Fibroblast of peridontal ligament (primary cell): ENCODE results near the gene PECR.
A peak's percentile ranks its signal among the peaks of the same experiment; 100 is the strongest.

Source experiments
- DNase-seq: peaks from one replicate; pipeline ENCODE4 v3.0.0-alpha.2; 2010; ENCODE audit errors: extremely low read depth

PECR gene

GRCh38 chr2:216081487-216082116 lies at the start of gene PECR, which contains the start of gene TMEM169:
Gene PECR (minus strand): TSS chr2:216081809. CDS start chr2:216081741, 68 bp downstream.
Gene TMEM169 (plus strand): TSS chr2:216081919. CDS start chr2:216095964, 14,045 bp downstream.
- peak; percentile 27 for DNase-seq

GRCh38 chr2:216130346-216130971 lies 48.9 kb upstream of the PECR start:
- peak; percentile 76 for DNase-seq

GRCh38 chr2:216126943-216127342 lies 45.3 kb upstream of the PECR start:
- DNase-seq, result no peak

GRCh38 chr2:216121255-216121654 lies 39.6 kb upstream of the PECR start:
- no peak for DNase-seq

DNA sequence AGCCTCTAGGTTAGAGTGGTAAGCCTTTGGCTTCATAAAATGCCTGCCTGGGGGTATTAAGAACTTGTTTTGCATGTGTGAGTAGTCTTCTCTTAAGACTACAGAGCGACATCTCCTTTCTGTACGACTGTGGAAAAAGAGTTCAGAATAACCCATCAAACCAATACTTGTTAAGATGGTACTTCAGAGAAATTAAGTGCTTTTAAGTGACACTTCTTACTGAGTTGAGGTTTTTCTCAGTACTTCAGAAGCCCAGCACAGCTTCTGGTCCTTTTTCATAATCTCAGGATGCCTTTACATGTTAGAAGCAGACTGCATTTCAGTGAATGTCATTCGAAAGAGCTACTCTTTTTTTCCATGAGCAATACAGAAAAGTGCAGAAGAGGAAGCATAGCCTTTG lies 38.4 kb upstream of the PECR start:
- no peak for DNase-seq

DNA sequence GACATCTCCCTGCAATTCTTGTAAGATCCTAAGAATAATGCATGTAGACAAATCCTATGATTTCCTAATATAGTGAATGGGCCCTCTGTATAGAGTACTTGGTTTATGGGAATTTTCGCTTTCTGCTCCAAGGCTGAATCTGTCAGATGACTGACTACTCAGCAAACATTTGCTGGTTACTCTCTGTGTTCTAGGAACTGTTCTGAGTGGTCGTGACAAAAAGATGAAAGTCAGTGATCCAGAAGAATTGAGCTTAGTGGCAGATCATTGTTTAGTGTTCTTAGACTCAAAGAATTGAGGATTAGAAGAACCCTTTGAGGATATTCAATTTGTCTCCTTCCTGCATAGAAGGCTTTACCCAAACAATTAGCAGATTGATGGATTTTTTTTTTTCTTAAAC lies 37.5 kb upstream of the PECR start:
- no peak for DNase-seq

DNA sequence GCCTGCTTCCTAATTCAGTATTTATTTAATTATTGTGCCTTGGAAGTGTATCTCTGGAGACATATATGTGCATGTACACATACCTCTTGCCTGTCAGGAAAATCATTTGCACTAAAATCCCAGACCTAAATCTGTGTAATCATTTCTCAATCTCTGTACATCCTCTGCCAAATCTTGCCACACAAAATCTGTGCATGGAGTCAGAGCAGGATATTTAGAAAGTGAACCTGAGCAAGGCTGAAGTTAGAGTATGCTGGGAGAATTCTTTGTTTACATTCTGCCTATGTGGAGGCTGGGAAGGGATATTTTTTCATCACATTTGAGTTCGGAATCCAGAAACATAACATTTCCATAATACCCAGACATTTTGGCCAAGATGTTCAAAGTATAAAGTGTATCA lies 36.9 kb upstream of the PECR start:
- peak; percentile 73 for DNase-seq

- DNase-seq, result peak; percentile 38
Observed at GRCh38 chr2:216117561-216118340, 36.1 kb upstream of the PECR start.

DNA sequence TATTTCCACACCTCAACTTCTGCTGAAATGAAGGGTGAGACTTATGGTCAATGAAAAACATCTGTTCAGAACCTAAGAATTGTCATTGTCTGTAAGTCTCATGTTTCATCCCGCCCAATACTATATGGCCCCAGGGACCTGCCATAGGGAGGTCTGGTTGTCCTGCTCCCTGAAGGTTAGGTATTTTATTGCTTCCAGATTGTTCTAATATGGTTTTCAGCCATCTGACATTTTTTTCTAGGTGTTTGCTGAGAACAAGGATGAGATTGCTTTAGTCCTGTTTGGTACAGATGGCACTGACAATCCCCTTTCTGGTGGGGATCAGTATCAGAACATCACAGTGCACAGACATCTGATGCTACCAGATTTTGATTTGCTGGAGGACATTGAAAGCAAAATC lies 34.8 kb upstream of the PECR start:
- no peak for DNase-seq

- DNase-seq, result peak; percentile 100
Observed at GRCh38 chr2:216114714-216115531, 33.3 kb upstream of the PECR start.

DNA sequence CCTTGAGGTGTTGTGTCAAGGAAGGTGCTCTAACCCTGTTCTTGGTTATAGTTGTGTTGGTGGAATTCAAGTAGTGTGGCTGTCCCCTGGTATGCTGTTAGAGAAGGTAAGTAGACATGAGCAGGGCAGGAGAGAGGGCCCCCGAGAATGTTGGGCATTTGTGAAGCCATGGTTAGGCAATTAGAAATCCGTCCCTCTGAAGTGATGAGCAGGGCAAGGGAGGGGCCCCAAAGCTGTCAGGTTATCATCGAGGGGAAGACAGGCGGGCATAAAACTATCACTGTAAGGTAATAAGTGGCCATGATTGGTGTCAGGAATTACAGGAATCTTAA lies 32.7 kb upstream of the PECR start:
- DNase-seq, result no peak

GRCh38 chr2:216113572-216113971 lies 32.0 kb upstream of the PECR start:
- DNase-seq, result no peak

DNA sequence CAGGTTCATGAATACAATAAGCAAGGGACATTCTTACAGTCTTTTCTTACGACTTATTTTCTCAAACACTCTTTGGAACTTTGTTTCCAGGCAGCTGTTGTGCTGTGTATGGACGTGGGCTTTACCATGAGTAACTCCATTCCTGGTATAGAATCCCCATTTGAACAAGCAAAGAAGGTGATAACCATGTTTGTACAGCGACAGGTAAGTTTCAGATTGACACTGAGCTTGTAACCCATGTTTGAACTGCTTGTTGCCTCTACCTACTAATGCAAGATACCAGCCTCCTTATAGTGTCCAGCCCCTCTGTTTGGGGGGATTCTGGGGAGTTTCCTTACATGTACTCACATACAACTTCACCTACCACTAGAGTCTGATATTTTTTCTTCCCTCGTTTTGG lies 31.3 kb upstream of the PECR start:
- no peak for DNase-seq

DNA sequence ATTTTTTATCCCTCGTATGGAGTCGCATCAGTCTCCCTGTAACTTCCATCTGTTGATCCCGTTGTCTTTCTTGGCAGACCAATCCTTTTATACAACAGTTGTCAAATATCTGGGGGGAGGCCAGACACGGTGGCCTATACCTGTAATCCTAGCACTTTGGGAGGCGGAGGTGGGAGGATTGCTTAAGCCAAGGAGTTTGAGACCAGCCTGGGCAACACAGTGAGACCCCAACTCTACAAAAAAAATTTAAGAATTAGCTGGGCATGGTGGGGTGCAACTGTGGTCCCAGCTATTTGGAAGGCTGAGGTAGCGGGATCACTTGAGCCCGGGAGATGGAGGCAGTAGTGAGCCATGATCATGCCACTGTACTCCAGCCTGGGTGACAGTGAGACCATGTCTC lies 29.5 kb upstream of the PECR start:
- DNase-seq, result no peak

DNA sequence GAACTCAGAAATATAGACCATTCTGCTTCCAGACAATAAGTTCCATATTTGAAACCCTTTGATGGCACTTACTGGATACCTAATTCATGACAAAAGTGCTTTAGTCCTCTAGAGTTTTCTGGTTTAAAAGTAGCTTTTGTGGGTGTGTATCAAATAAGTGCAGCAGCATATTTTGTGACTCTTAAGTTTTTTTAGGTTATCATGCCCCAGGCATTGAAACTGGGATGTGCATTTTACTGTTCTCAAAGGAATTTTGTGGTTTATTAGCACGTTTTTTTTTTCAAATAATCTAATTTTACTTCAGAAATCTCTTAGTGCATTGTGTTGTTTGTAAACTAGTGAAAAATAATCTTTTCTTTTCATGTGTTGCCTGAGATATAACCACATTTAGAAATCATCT lies 29.0 kb upstream of the PECR start:
- DNase-seq, result no peak

DNA sequence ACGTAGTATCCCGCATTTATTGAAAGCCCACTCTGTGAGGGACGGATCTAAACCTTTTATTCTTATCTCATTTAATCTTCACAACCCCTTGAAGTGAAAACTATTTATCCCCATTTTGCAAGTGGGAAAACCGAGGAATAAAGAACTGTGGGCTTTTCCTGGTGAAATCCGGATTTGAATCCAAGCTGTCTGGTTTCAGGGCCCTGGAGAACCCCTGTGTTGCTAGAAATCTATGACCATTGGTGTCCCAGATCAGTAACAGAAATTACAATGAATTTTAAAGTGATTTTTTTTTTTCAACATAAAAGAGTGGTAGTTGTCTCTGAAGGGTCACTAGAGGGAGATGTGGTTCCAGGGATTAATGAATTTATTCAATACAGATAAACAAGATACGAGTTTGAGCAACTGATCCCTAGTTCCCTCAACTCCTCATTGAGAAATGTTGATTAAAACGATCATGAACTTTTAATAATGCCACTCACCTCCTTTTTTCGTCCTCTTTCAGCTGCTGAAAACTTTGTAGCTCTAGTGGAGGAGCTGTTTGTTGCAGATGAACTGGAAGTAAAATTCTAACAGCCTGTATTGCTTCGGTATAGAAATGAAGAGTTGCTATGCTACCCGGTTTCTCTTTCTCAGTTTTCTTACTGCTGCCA lies 28.5 kb upstream of the PECR start:
- peak; percentile 83 for DNase-seq

GRCh38 chr2:216108967-216109921 lies 27.6 kb upstream of the PECR start, which contains the start of gene XRCC5:
Gene XRCC5 (plus strand): TSS chr2:216109348. CDS start chr2:216109437, 89 bp downstream.
- peak; percentile 97 for DNase-seq

DNA sequence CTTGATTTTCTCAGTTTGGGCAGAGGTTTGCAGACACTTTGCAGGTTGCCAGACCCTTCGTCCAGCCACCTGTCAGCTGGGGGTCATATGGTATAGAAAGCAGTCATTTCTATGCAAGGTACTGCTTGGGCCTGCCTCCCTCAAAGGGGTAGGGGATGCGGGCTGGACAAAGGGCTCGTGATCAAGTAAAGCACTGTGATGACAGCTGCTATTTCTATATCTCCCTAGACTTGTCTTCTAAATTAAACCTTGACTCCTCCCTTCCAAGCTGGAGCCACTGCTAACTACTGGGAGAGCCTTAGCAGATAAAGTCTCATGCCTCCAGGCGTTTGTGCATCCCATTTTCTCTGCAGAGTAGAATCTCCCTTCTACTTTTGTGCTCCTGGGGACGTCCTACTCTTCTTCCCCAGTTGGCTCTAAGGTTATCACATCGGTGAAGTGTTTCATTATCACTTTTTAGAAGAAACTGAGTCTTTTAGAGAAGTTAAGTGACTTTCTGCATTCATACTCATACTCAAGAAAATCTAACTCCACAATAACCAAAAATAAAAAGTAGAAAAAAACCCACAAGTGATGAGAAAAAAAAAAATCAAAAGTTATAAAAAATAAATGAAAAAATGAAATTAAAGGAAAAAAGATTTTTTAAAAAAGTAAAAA lies 26.8 kb upstream of the PECR start:
- no peak for DNase-seq

- no peak for DNase-seq
Observed at GRCh38 chr2:216107760-216108159, 26.2 kb upstream of the PECR start.

- no peak for DNase-seq
Observed at GRCh38 chr2:216107320-216107719, 25.7 kb upstream of the PECR start.
